Naive thymus-derived CD4-positive, alpha-beta T cell (primary cell): ENCODE data around the gene TMEM178B. TPM values are rescaled to one million over a fixed set of nuclear protein-coding genes. Genes with fewer than 3 reads are reported as not detected.

Experiments used
- ATAC-seq: fragments of 150-1000 bp; cut with Tn5 transposase; 2 replicates; pipeline ENCODE4 v1.10.0; 2021; ENCODE audit warnings: mild to moderate bottlenecking, moderate library complexity
- CTCF ChIA-PET: fragments of 350-600 bp; sonication (Branson Sonifier 250); formaldehyde crosslinking; loops from one replicate; lab custom pipeline; 2021; ENCODE audit warnings: antibody characterized with exemption; lab: Charles Lee
- POLR2A ChIA-PET: fragments of 350-600 bp; sonication (Branson Sonifier 250); formaldehyde crosslinking; loops from one replicate; lab custom pipeline; 2021; ENCODE audit warnings: antibody characterized with exemption, inconsistent platforms; lab: Charles Lee
- DNase-seq, 9 donors: peaks; one replicate each; pipeline versions ENCODE4 v3.0.0 to v3.0.0-alpha.2; 2020 to 2022; ENCODE audit warnings: mixed read lengths in 1 of 9
- H3K27ac ChIP-seq: one replicate; pipeline ENCODE4 v1.7.0; 2013; ENCODE audit warnings: mild to moderate bottlenecking, low read depth, low read length, moderate library complexity
- H3K27me3 ChIP-seq, 2 donors: one replicate each; pipeline ENCODE4 v1.7.0; 2013; ENCODE audit warnings: low read length in 2 of 2, mild to moderate bottlenecking in 2 of 2, moderate library complexity in 2 of 2; ENCODE audit not compliant: control insufficient read depth in 2 of 2, insufficient read depth in 2 of 2
- H3K36me3 ChIP-seq, 3 experiments: 1 replicate in 2 of 3; 2 replicates in 1 of 3; pipeline ENCODE4 v1.7.0; 2013; ENCODE audit warnings: low read length in 3 of 3, mild to moderate bottlenecking in 3 of 3, moderate library complexity in 1 of 3; ENCODE audit not compliant: insufficient read depth in 3 of 3, control insufficient read depth in 2 of 3
- H3K4me1 ChIP-seq, 2 donors: one replicate each; pipeline ENCODE4 v1.7.0; 2013; ENCODE audit warnings: low read length in 2 of 2, mild to moderate bottlenecking in 2 of 2, moderate library complexity in 1 of 2; ENCODE audit not compliant: control insufficient read depth in 2 of 2, insufficient read depth in 2 of 2
- H3K4me3 ChIP-seq: 2 replicates; pipeline ENCODE4 v1.7.0; 2013; ENCODE audit warnings: mild to moderate bottlenecking, low read length
- H3K9me3 ChIP-seq, 3 experiments: 1 replicate in 2 of 3; 2 replicates in 1 of 3; pipeline ENCODE4 v1.7.0; 2013; ENCODE audit warnings: low read length in 3 of 3; ENCODE audit not compliant: control insufficient read depth in 2 of 3
- H3K27ac Mint-ChIP-seq, 9 donors: one replicate each; pipeline ENCODE4 v1.8.0; 2020 to 2022; ENCODE audit warnings: mixed read lengths in 9 of 9, mild to moderate bottlenecking in 8 of 9, moderate library complexity in 5 of 9, inconsistent platforms in 2 of 9
- H3K27me3 Mint-ChIP-seq, 5 donors: one replicate each; pipeline ENCODE4 v1.8.0; 2021 to 2022; ENCODE audit warnings: mixed read lengths in 5 of 5, mild to moderate bottlenecking in 1 of 5
- H3K36me3 Mint-ChIP-seq, 5 donors: one replicate each; pipeline ENCODE4 v1.8.0; 2020 to 2022; ENCODE audit warnings: mixed read lengths in 5 of 5, mild to moderate bottlenecking in 3 of 5, inconsistent platforms in 1 of 5
- H3K4me1 Mint-ChIP-seq, 7 donors: one replicate each; pipeline ENCODE4 v1.8.0; 2020 to 2022; ENCODE audit warnings: mixed read lengths in 7 of 7, mild to moderate bottlenecking in 3 of 7, inconsistent platforms in 1 of 7
- H3K4me3 Mint-ChIP-seq, 10 donors: one replicate each; pipeline ENCODE4 v1.8.0; 2020 to 2022; ENCODE audit warnings: mild to moderate bottlenecking in 10 of 10, mixed read lengths in 10 of 10, moderate library complexity in 6 of 10, inconsistent platforms in 2 of 10
- H3K9me3 Mint-ChIP-seq, 11 donors: one replicate each; pipeline ENCODE4 v1.8.0; 2020 to 2022; ENCODE audit warnings: mixed read lengths in 11 of 11, mild to moderate bottlenecking in 4 of 11, inconsistent platforms in 1 of 11, moderate library complexity in 1 of 11
- intact Hi-C, 2 donors: fragments of 100-400 bp; cut with micrococcal nuclease; formaldehyde crosslinking; loops; one replicate each; pipeline ENCODE4 v1.15.1; 2023
- polyA plus RNA-seq, 2 donors: library from polyadenylated mRNA; unstranded; fragments of 300-500 nt; fragmentation: Illumina TruSeq; gene quantifications; one replicate each; pipeline ENCODE4 v1.2.3, GENCODE V29; 2021
- total RNA-seq, 6 experiments: library from RNA in 5 of 6; stranded (reverse) in 5 of 6; gene quantifications; 1 replicate in 5 of 6; 2 replicates in 1 of 6; pipeline ENCODE4 v1.2.3 and lab custom pipeline; 2021 to 2026

Gene TMEM178B
- total and polyA plus RNA-seq, 7 experiments from 2014 or later: 0.05 to 3.0 (median 0.10) TPM; not detected in 4

DNA sequence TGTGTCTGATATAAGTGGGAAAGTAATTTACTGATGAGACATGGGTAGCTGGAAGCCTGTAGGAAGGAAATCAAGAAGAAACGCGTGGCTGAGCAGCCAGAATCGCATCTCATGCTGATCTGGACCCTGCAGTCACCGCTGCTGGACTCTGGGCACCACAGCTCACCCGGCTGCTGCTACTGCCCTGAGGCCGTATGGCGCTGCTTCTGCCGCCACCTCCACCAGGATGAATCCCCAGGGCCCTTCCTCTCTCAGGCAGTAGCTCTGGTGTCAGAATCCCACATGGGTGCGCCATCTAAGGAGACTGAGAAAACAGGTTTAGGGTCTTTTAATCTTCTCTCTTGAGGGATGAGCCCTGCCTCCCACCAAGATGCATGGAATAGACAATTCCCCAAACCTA is 407.1 kb downstream of the TMEM178B start:
- POLR2A ChIA-PET: no interaction called here
- H3K27me3 Mint-ChIP-seq: peaks cover 5 to 38% (median 20%) of the 10 kb centered on the region in 5 donors
- no peaks in the 10 kb centered on the region for H3K27me3 ChIP-seq

DNA sequence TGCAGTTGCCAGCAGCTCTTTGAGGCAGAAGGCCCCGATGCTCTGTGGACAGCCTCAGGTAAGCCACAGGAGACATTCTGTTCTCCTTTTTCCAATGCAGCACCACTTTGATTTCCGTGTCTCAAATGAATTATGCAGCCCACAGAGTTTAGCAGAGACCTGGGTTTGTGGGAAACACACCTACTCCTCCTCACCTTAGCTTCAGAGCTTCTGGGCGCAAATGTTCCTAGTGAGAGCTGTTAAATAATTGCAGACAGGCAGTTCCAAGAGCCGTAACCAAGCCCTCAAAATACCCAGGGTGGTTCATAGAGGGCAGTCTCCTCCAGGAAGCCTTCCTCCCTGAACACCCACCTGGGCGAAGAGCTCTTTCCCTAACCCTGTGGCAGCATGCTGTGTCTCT is 408.1 kb downstream of the TMEM178B start:
- ChIA-PET POLR2A (no interaction called here), CTCF (no interaction called here)

More for the DNA sequence above, 407.1 kb downstream of the TMEM178B start:
- no peak overlapping the region for H3K27ac Mint-ChIP-seq
- DNase-seq (no peak), ATAC-seq (no peak)
- H3K36me3 Mint-ChIP-seq: no peaks in the 10 kb centered on the region
- no peak overlapping the region for H3K4me3 Mint-ChIP-seq
- peaks cover 0 to 3% (median 0%) of the 10 kb centered on the region in 11 donors for H3K9me3 Mint-ChIP-seq
- intact Hi-C loops: no loop called here
- H3K4me3 ChIP-seq: no peak overlapping the region
- H3K4me1 ChIP-seq: no peaks in the 10 kb centered on the region
- no peaks in the 10 kb centered on the region for H3K9me3 ChIP-seq
- no peak overlapping the region for H3K27ac ChIP-seq
- CTCF ChIA-PET: no interaction called here
- H3K4me1 Mint-ChIP-seq: peaks cover 0 to 5% (median 0%) of the 10 kb centered on the region in 7 donors
- no peaks in the 10 kb centered on the region for H3K36me3 ChIP-seq

GRCh38 chr7:141483044-141483443 is 409.2 kb downstream of the TMEM178B start:
- H3K27me3 ChIP-seq: no peaks in the 10 kb centered on the region
- DNase-seq: no peak
- ChIA-PET CTCF (no interaction called here), POLR2A (no interaction called here)
- ATAC-seq: no peak
- Mint-ChIP-seq H3K4me3 (no peak overlapping the region), H3K9me3 (peaks cover 0 to 3% (median 0%) of the 10 kb centered on the region in 11 donors), H3K27ac (no peak overlapping the region), H3K36me3 (no peaks in the 10 kb centered on the region), H3K27me3 (peaks cover 5 to 33% (median 25%) of the 10 kb centered on the region in 5 donors), H3K4me1 (peaks cover 0 to 5% (median 0%) of the 10 kb centered on the region in 7 donors)
- H3K27ac ChIP-seq: no peak overlapping the region
- H3K36me3 ChIP-seq: no peaks in the 10 kb centered on the region
- intact Hi-C loops: no loop called here
- no peaks in the 10 kb centered on the region for H3K4me1 ChIP-seq
- no peak overlapping the region for H3K4me3 ChIP-seq
- H3K9me3 ChIP-seq: no peaks in the 10 kb centered on the region

More for the DNA sequence above, 408.1 kb downstream of the TMEM178B start:
- peaks cover 5 to 35% (median 25%) of the 10 kb centered on the region in 5 donors for H3K27me3 Mint-ChIP-seq
- H3K9me3 Mint-ChIP-seq: peaks cover 0 to 3% (median 0%) of the 10 kb centered on the region in 11 donors
- no peak overlapping the region for H3K4me3 ChIP-seq
- peaks cover 0 to 5% (median 0%) of the 10 kb centered on the region in 7 donors for H3K4me1 Mint-ChIP-seq
- H3K4me1 ChIP-seq: no peaks in the 10 kb centered on the region
- ATAC-seq (no peak), DNase-seq (no peak)
- no peak overlapping the region for H3K27ac ChIP-seq
- H3K27me3 ChIP-seq: no peaks in the 10 kb centered on the region
- no peaks in the 10 kb centered on the region for H3K9me3 ChIP-seq
- intact Hi-C loops: no loop called here
- H3K36me3 Mint-ChIP-seq: no peaks in the 10 kb centered on the region
- no peaks in the 10 kb centered on the region for H3K36me3 ChIP-seq
- no peak overlapping the region for H3K27ac Mint-ChIP-seq
- H3K4me3 Mint-ChIP-seq: no peak overlapping the region

DNA sequence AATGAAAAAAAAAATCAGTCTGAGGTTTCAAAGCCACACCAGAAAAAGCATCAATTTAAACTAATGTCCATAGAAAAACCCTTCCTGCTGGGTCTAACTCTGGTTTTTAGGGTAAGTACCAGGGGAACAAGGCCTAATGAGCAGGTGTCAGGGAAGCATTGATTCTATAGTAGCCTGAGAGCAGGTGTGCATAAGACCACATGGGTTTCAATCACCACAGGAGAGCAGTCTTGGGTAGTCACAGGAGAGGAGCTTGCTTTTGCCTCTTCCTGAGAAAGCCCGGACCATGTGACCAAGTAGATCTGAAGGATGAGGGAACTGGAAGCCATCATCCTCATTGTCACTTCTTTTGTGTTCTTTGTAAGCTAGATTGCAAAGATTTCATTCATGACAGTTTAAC is 411.0 kb downstream of the TMEM178B start:
- ATAC-seq (no peak), DNase-seq (no peak)
- Mint-ChIP-seq H3K36me3 (no peaks in the 10 kb centered on the region), H3K9me3 (peaks cover 0 to 3% (median 0%) of the 10 kb centered on the region in 11 donors), H3K4me1 (peaks cover 0 to 5% (median 0%) of the 10 kb centered on the region in 7 donors), H3K27ac (no peak overlapping the region), H3K27me3 (peaks cover 4 to 32% (median 29%) of the 10 kb centered on the region in 5 donors), H3K4me3 (no peak overlapping the region)
- Histone ChIP-seq H3K4me3 (no peak overlapping the region), H3K4me1 (no peaks in the 10 kb centered on the region), H3K36me3 (no peaks in the 10 kb centered on the region), H3K27me3 (no peaks in the 10 kb centered on the region), H3K27ac (no peak overlapping the region), H3K9me3 (no peaks in the 10 kb centered on the region)
- CTCF ChIA-PET: no interaction called here
- intact Hi-C loops: no loop called here
- POLR2A ChIA-PET: interaction anchor here (0.6 kb wide), 1 partner anchor 585 kb away, joined by 3 read pairs; no protein-coding TSS in a partner anchor

- Histone ChIP-seq H3K4me3 (no peak overlapping the region), H3K36me3 (no peaks in the 10 kb centered on the region), H3K27ac (no peak overlapping the region), H3K9me3 (no peaks in the 10 kb centered on the region), H3K4me1 (no peaks in the 10 kb centered on the region), H3K27me3 (no peaks in the 10 kb centered on the region)
- peaks cover 4 to 23% (median 12%) of the 10 kb centered on the region in 5 donors for H3K27me3 Mint-ChIP-seq
- no peaks in the 10 kb centered on the region for H3K36me3 Mint-ChIP-seq
- no peak overlapping the region for H3K4me3 Mint-ChIP-seq
- CTCF ChIA-PET: no interaction called here
- intact Hi-C loops: no loop called here
- no peak overlapping the region for H3K27ac Mint-ChIP-seq
- ATAC-seq: no peak
- peaks cover 0 to 3% (median 0%) of the 10 kb centered on the region in 11 donors for H3K9me3 Mint-ChIP-seq
- H3K4me1 Mint-ChIP-seq: peaks cover 0 to 5% (median 0%) of the 10 kb centered on the region in 7 donors
- no peak for DNase-seq
- POLR2A ChIA-PET: no interaction called here
These were observed 413.1 kb downstream of the TMEM178B start for GRCh38 chr7:141486959-141487358.

GRCh38 chr7:141490474-141490873 is 416.6 kb downstream of the TMEM178B start:
- H3K27ac Mint-ChIP-seq: no peak overlapping the region

DNA sequence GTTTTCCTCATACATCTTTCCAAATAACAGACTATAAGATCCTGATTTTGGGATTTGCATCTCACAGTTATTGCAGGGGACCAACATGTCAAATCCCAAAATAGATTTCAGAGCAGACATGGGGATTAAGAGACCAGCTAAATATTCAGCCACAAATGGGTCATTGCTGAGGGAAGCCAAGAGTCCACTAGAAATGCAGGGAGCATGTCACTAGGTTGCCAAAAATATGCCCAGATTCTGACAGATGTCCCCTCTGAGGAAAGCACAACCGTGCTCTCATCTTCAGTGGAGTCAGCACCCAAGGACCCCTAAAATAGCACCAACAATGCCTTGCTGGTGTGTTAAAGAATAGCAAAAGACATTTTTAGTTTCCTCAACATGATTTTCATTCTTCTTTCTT is 421.2 kb downstream of the TMEM178B start:
- no peak for DNase-seq
- Histone ChIP-seq H3K9me3 (no peaks in the 10 kb centered on the region), H3K36me3 (no peaks in the 10 kb centered on the region), H3K27ac (no peak overlapping the region), H3K4me3 (no peak overlapping the region), H3K4me1 (no peaks in the 10 kb centered on the region), H3K27me3 (no peaks in the 10 kb centered on the region)
- H3K27me3 Mint-ChIP-seq: peaks cover 10 to 33% (median 21%) of the 10 kb centered on the region in 5 donors
- POLR2A ChIA-PET: no interaction called here
- peaks cover 0 to 3% (median 0%) of the 10 kb centered on the region in 7 donors for H3K4me1 Mint-ChIP-seq
- peaks cover 0 to 2% (median 0%) of the 10 kb centered on the region in 11 donors for H3K9me3 Mint-ChIP-seq
- ATAC-seq: no peak
- no peak overlapping the region for H3K4me3 Mint-ChIP-seq
- H3K27ac Mint-ChIP-seq: no peak overlapping the region
- intact Hi-C loops: no loop called here
- CTCF ChIA-PET: no interaction called here
- no peaks in the 10 kb centered on the region for H3K36me3 Mint-ChIP-seq

More at GRCh38 chr7:141490474-141490873, 416.6 kb downstream of the TMEM178B start:
- H3K27me3 ChIP-seq: no peaks in the 10 kb centered on the region
- Mint-ChIP-seq H3K4me3 (no peak overlapping the region), H3K4me1 (peaks cover 0 to 3% (median 0%) of the 10 kb centered on the region in 7 donors), H3K9me3 (peaks cover 0 to 2% (median 0%) of the 10 kb centered on the region in 11 donors), H3K36me3 (no peaks in the 10 kb centered on the region), H3K27me3 (peaks cover 10 to 29% (median 19%) of the 10 kb centered on the region in 5 donors)
- no peaks in the 10 kb centered on the region for H3K4me1 ChIP-seq
- ChIA-PET POLR2A (no interaction called here), CTCF (no interaction called here)
- ATAC-seq (no peak), DNase-seq (no peak)
- H3K36me3 ChIP-seq: no peaks in the 10 kb centered on the region
- H3K4me3 ChIP-seq: no peak overlapping the region
- H3K27ac ChIP-seq: no peak overlapping the region
- no peaks in the 10 kb centered on the region for H3K9me3 ChIP-seq
- intact Hi-C loops: no loop called here
